Thymus (tissue), 11 donors: Measurements from ENCODE around the gene CHRNA10. TPM values are rescaled to one million over a fixed set of nuclear protein-coding genes. Genes with fewer than 3 reads are reported as not detected.
"Not testable (repeated sequence)": the region's sequence is repeated elsewhere in the genome, so short reads cannot be mapped to it uniquely, and the experiment has no call there.

Source experiments
- DNase-seq, 9 donors: peaks; one replicate each; pipeline ENCODE4 v3.0.0-alpha.2; 2013; ENCODE audit warnings: low spot score in 9 of 9, low read depth in 6 of 9, missing footprints in 1 of 9
- H3K27ac ChIP-seq, 2 donors: one replicate each; pipeline ENCODE4 v1.5.1; 2013; ENCODE audit warnings: control low read depth in 1 of 2, low read depth in 1 of 2, low read length in 1 of 2, mild to moderate bottlenecking in 1 of 2, moderate library complexity in 1 of 2
- H3K27me3 ChIP-seq, 2 donors: one replicate each; pipeline ENCODE4 v1.5.1; 2013; ENCODE audit warnings: low read length in 1 of 2; ENCODE audit not compliant: control insufficient read depth in 2 of 2, insufficient read depth in 1 of 2
- H3K36me3 ChIP-seq, 2 donors: one replicate each; pipeline ENCODE4 v1.5.1; 2013; ENCODE audit warnings: low read length in 1 of 2, mild to moderate bottlenecking in 1 of 2, moderate library complexity in 1 of 2; ENCODE audit not compliant: control insufficient read depth in 2 of 2, insufficient read depth in 2 of 2
- H3K4me1 ChIP-seq, 2 donors: one replicate each; pipeline ENCODE4 v1.5.1; 2013; ENCODE audit warnings: low read length in 2 of 2; ENCODE audit not compliant: control insufficient read depth in 2 of 2, insufficient read depth in 2 of 2
- H3K4me3 ChIP-seq, 2 donors: one replicate each; pipeline ENCODE4 v1.5.1; 2013; ENCODE audit warnings: low read length in 2 of 2, control low read depth in 1 of 2, mild to moderate bottlenecking in 1 of 2
- H3K9me3 ChIP-seq, 2 donors: one replicate each; pipeline ENCODE4 v1.5.1; 2013; ENCODE audit warnings: low read length in 1 of 2, mild to moderate bottlenecking in 1 of 2; ENCODE audit not compliant: control insufficient read depth in 2 of 2, insufficient read depth in 1 of 2
- WGBS: extraction: QIAGEN DNeasy Blood & Tissue Kit; methylation state at CpG from one replicate; pipeline ENCODE4 v1.1.7; 2013; 5-methylcytosine and 5-hydroxymethylcytosine counted together
- polyA plus RNA-seq: library from polyadenylated mRNA; stranded (reverse); fragments of 200-250 nt; gene quantifications from one replicate; pipeline ENCODE4 v1.2.3, GENCODE V29; 2013
- total RNA-seq: library from RNA; stranded (reverse); fragments of 120-200 nt; gene quantifications from one replicate; pipeline ENCODE4 v1.2.4, GENCODE V29; 2013
- donor health status: healthy.

The CHRNA10 gene
- total and polyA plus RNA-seq, 2 donors, result 0.76 to 2.7 TPM

GRCh38 chr11:3658252-3658651, 12.9 kb downstream of the CHRNA10 start:
- WGBS, result 98% methylated on average over 8 of the region's 8 CpGs
- no peak for DNase-seq
- Histone ChIP-seq H3K4me1 (no peaks in the 10 kb centered on the region), H3K9me3 (no peaks in the 10 kb centered on the region), H3K27me3 (peaks cover 0 to 3% of the 10 kb centered on the region in 2 donors), H3K4me3 (no peak overlapping the region), H3K36me3 (no peaks in the 10 kb centered on the region), H3K27ac (no peak overlapping the region)

- not testable (repeated sequence) for H3K4me3 ChIP-seq, DNase-seq, H3K27ac ChIP-seq, H3K9me3 ChIP-seq, H3K27me3 ChIP-seq, H3K36me3 ChIP-seq, H3K4me1 ChIP-seq
- WGBS, result 93% methylated on average over 5 of the region's 5 CpGs
Observed at GRCh38 chr11:3657331-3657730, 13.9 kb downstream of the CHRNA10 start.

DNA sequence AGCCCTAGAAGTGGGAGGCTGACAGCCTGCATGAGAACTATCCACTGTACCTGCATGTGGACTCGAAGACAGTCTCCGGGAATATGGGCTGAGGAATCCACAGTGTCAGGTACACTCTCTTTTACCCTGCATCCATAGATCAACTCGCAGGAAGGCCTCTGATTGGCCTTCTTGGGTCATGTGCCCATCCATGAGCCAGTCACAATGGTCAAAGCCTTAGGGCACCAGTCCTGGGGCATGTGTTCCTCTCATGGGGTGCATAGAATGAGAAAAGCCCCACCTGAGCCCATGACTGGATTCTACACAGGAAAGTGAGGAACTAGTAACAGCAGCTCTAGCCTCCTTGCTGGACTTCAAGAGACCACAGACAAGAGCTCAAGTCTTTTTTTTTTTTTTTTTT, 15.6 kb downstream of the CHRNA10 start:
- no peak for DNase-seq
- WGBS, result 97% methylated on average over 3 of the region's 3 CpGs
- Histone ChIP-seq H3K27ac (no peak overlapping the region), H3K27me3 (peaks cover 0 to 3% of the 10 kb centered on the region in 2 donors), H3K4me1 (no peaks in the 10 kb centered on the region), H3K9me3 (no peaks in the 10 kb centered on the region), H3K4me3 (no peak overlapping the region), H3K36me3 (no peaks in the 10 kb centered on the region)

DNA sequence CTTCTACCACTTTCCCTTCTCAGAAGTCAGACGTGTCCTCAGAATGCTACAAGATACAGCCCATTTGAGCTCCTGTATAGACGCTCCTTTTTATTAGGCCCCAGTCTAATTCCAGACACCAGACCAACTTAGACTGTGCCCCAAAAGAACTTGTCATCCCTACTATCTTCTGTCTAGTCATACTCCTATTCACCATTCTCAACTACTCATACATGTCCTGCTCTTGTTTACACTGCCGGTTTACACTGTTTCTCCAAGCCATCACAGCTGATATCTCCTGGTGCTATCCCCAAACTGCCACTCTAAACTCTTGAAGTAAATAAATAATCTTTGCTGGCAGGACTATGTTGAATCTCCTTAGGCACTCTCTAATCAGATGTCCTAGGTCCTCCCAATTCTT, 18.7 kb downstream of the CHRNA10 start:
- not testable (repeated sequence) for H3K36me3 ChIP-seq, H3K4me1 ChIP-seq, H3K27ac ChIP-seq, DNase-seq, H3K27me3 ChIP-seq, H3K4me3 ChIP-seq, H3K9me3 ChIP-seq
- 97% methylated on average over 2 of the region's 3 CpGs for WGBS

DNA sequence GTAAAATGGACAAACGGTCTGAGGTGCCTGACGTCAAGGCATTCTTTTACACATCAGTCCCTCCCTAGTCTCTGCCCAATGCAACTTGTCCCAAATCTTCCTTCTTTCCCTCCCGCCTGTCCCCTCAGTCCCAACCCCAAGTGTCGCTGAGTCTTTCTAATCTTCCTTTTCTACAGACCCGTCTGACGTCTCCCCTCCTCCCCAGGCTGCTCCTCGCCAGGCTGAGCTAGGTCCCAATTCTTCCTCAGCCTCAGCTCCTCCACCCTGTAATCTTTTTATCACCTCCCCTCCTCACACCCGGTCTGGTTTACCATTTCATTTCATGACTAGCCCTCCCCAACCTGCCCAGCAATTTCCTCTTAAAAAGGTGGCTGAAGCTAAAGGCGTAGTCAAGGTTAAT, 21.8 kb downstream of the CHRNA10 start:
- not testable (repeated sequence) for H3K4me1 ChIP-seq, H3K9me3 ChIP-seq, H3K4me3 ChIP-seq, H3K27ac ChIP-seq, H3K36me3 ChIP-seq, DNase-seq
- WGBS, result 78% methylated on average over 9 of the region's 9 CpGs
- H3K27me3 ChIP-seq, result peaks cover 0 to 13% of the 10 kb centered on the region in 2 donors

DNA sequence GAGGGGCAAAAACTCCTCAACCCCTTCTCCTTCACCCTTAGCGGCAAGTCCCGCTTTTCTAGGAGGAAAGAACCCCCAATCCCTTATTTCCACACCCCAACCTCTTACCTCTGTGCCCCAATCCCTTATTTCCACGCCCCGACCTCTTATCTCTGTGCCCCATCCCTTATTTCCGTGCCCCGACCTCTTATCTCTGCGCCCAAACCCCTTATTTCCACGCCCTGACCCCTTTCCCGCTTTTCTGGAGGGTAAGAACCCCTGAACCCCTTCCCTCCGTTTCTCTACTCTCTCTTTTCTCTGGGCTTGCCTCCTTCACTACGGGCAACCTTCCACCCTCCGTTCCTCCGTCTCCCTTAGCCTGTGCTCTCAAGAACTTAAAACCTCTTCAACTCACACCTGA, 22.3 kb downstream of the CHRNA10 start:
- H3K36me3 ChIP-seq, DNase-seq, H3K9me3 ChIP-seq, H3K27ac ChIP-seq, H3K4me3 ChIP-seq, H3K4me1 ChIP-seq: not testable (repeated sequence)
- WGBS, result 96% methylated on average over 13 of the region's 13 CpGs
- peaks cover 0 to 18% of the 10 kb centered on the region in 2 donors for H3K27me3 ChIP-seq

DNA sequence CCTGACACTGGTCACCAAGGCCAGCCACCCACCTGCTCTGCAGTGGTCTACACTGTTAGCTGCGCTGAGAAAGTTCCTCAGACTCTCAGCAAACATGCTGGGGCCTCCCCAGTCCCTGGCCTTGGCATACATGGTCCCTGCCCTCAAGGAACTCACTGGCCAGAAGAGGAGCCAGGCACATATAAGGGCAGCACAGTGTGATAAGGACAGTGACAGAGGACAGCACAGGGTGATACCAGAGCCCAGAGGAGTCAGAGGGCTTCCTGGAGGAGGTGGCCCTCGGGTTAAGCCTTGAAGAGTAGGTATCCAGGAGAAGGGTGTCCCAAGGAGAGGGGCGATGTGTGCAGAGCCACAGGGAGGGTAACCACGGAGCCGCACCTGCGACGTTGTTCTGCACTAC, 25.6 kb downstream of the CHRNA10 start:
- DNase-seq, result no peak
- no peaks in the 10 kb centered on the region for H3K36me3 ChIP-seq
- peaks cover 7 to 8% of the 10 kb centered on the region in 2 donors for H3K4me1 ChIP-seq
- 86% methylated on average over 7 of the region's 7 CpGs for WGBS
- no peak overlapping the region for H3K4me3 ChIP-seq
- peaks cover 5 to 45% of the 10 kb centered on the region in 2 donors for H3K27me3 ChIP-seq
- no peak overlapping the region for H3K27ac ChIP-seq
- peaks cover 0 to 8% of the 10 kb centered on the region in 2 donors for H3K9me3 ChIP-seq

DNA sequence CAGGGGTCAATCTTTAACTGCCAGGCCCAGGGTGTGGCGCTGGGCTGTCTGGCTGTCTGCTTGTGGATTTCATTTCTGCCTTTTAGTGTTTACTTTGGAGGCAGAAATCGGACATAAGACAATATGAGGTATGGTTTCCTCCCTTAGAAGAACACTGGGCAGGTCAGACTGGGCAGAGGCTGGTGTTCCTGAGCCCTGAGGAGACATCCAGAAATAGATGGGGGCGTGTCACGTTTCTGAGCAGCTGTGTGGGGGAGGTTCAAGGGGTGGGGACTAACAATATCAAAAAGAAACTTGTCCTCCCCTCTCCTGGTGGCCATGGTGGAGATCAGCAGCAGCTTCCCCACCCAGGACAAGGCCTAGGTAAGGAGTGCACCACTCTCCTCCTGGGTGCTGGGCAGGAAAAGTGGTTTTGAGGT, 26.4 kb downstream of the CHRNA10 start, which contains the start of gene ART1:
Gene ART1 (plus strand): TSS at position 312 of the 419 bp plus-strand sequence. CDS start 14,086 bp downstream, outside the sequence.
- peaks cover 0 to 8% of the 10 kb centered on the region in 2 donors for H3K9me3 ChIP-seq
- H3K36me3 ChIP-seq, result no peaks in the 10 kb centered on the region
- 83% methylated on average over 4 of the region's 4 CpGs for WGBS
- DNase-seq, result no peak
- H3K27ac ChIP-seq, result no peak within 1 kb of the TSS
- peaks cover 5 to 50% of the 10 kb centered on the region in 2 donors for H3K27me3 ChIP-seq
- H3K4me3 ChIP-seq, result no peak within 1 kb of the TSS
- peaks cover 7 to 8% of the 10 kb centered on the region in 2 donors for H3K4me1 ChIP-seq

- DNase-seq, H3K9me3 ChIP-seq, H3K4me1 ChIP-seq, H3K4me3 ChIP-seq, H3K36me3 ChIP-seq, H3K27ac ChIP-seq: not testable (repeated sequence)
- WGBS, result 67% methylated on average over 11 of the region's 11 CpGs
- peaks cover 5 to 49% of the 10 kb centered on the region in 2 donors for H3K27me3 ChIP-seq
Observed at GRCh38 chr11:3643102-3643546, 28.1 kb downstream of the CHRNA10 start.
